Neural cell (in vitro differentiated cells): ENCODE measurements around the gene SLC23A3.

Source experiments
- EP300 ChIP-seq: fragments of 450-650 bp; conservative IDR thresholded peaks from 2 replicates; pipeline ENCODE4 v1.6.1; 2014; ENCODE audit warnings: antibody characterized with exemption, mild to moderate bottlenecking, moderate library complexity; ENCODE audit not compliant: poor library complexity, severe bottlenecking
- EZH2 ChIP-seq: fragments of 200-600, 300-800 bp; shearing (Covaris generic), sonication (generic); IDR thresholded peaks from 2 replicates; pipeline ENCODE4 v1.6.1; 2014; ENCODE audit warnings: antibody characterized with exemption, low read length, borderline replicate concordance, mild to moderate bottlenecking; ENCODE audit not compliant: insufficient read depth, poor library complexity, severe bottlenecking
- TF ChIP-seq, protein P1 (sequence below): fragments of 450-650 bp; IDR thresholded peaks from 2 replicates; pipeline ENCODE4 v1.5.1; 2014; ENCODE audit warnings: antibody characterized with exemption, mild to moderate bottlenecking, moderate library complexity; ENCODE audit not compliant: poor library complexity, severe bottlenecking

- TF ChIP-seq, protein P1, sequence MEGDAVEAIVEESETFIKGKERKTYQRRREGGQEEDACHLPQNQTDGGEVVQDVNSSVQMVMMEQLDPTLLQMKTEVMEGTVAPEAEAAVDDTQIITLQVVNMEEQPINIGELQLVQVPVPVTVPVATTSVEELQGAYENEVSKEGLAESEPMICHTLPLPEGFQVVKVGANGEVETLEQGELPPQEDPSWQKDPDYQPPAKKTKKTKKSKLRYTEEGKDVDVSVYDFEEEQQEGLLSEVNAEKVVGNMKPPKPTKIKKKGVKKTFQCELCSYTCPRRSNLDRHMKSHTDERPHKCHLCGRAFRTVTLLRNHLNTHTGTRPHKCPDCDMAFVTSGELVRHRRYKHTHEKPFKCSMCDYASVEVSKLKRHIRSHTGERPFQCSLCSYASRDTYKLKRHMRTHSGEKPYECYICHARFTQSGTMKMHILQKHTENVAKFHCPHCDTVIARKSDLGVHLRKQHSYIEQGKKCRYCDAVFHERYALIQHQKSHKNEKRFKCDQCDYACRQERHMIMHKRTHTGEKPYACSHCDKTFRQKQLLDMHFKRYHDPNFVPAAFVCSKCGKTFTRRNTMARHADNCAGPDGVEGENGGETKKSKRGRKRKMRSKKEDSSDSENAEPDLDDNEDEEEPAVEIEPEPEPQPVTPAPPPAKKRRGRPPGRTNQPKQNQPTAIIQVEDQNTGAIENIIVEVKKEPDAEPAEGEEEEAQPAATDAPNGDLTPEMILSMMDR, result no peak
- TF ChIP-seq EZH2 (no peak), EP300 (no peak)
Observed at GRCh38 chr2:219149667-219150066, 20.2 kb downstream of the SLC23A3 start.
